Rectal smooth muscle tissue (tissue), 1 donor: ENCODE results near the gene ERN2.
A peak's percentile ranks its signal among the peaks of the same experiment; 100 is the strongest.

Source experiments
- H3K27ac ChIP-seq: one replicate; pipeline ENCODE4 v1.7.0; 2013; ENCODE audit warnings: low read depth, low read length, inconsistent platforms
- H3K27me3 ChIP-seq: one replicate; pipeline ENCODE4 v1.7.0; 2013; ENCODE audit warnings: low read length; ENCODE audit not compliant: control insufficient read depth, insufficient read depth
- H3K36me3 ChIP-seq: one replicate; pipeline ENCODE4 v1.7.0; 2013; ENCODE audit warnings: low read length; ENCODE audit not compliant: control insufficient read depth, insufficient read depth
- H3K4me1 ChIP-seq: one replicate; pipeline ENCODE4 v1.7.0; 2013; ENCODE audit warnings: low read length; ENCODE audit not compliant: control insufficient read depth, insufficient read depth
- H3K4me3 ChIP-seq: one replicate; pipeline ENCODE4 v1.7.0; 2013; ENCODE audit warnings: low read length
- H3K9ac ChIP-seq: one replicate; pipeline ENCODE4 v1.7.0; 2013; ENCODE audit warnings: low read length

ERN2 gene

DNA sequence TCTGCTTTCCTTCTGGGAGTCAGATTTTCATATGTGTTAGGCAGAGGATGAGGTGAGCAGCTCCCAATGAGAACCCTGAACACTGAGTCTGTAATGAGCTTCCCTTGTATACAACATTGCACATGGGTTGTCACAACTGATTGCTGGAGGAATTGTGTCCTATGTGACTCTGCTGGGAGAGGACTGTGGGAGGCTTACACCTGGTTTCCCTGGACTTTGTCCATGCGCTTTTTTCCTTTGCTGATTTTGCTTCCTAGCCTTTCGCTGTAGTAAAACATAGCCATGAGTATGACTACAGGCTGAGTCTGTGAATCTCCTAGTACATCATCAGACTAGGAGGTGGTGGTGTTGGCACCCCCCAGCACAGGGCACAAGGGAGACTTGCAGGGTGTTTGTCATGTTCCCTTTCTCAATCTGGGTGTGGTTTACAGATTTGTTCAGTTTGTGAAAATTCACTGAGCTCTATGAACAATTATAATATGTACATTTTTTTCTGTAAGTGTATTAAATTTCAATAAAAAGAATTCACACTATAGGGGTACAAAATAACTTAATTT, 36.0 kb downstream of the ERN2 start:
- Histone ChIP-seq H3K4me1 (peaks cover 5% of the 10 kb centered on the region), H3K27me3 (no peaks in the 10 kb centered on the region), H3K27ac (no peak overlapping the region), H3K4me3 (no peak overlapping the region), H3K9ac (no peak overlapping the region), H3K36me3 (peaks cover 15% of the 10 kb centered on the region)

DNA sequence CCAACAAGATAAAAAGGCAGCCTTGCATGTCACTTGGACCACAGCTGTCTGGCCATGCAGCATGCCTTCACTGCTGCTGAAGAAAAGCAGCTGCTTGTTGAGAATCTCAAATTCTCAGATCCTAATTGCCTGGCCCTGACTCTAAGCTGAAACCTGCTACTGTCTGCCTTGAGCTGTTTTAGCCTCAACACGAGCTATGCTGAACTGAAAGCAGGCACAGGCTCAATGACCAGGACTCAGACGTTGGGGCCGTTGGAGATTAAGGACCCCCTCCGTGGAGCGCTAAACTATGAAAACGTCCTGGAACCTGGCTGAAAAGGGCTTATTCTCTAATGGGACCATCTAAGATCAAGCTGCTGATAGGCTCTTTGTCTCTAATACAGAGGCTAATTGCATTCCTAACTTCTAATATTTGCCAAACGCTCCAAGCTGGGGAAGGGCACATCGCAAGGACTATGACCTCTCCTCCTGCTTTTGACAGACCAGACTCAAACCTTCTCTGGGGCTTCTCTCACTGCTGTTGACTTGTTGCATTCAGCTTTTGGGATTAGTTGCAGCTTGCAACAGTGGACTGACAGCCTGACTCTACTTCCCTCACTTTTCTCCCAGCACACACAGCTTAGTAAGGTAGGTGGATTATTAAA, 38.9 kb downstream of the ERN2 start:
- H3K27ac ChIP-seq: no peak overlapping the region
- peaks cover 2% of the 10 kb centered on the region for H3K4me1 ChIP-seq
- no peak overlapping the region for H3K4me3 ChIP-seq
- H3K27me3 ChIP-seq: no peaks in the 10 kb centered on the region
- H3K36me3 ChIP-seq: peaks cover 14% of the 10 kb centered on the region
- no peak overlapping the region for H3K9ac ChIP-seq

DNA sequence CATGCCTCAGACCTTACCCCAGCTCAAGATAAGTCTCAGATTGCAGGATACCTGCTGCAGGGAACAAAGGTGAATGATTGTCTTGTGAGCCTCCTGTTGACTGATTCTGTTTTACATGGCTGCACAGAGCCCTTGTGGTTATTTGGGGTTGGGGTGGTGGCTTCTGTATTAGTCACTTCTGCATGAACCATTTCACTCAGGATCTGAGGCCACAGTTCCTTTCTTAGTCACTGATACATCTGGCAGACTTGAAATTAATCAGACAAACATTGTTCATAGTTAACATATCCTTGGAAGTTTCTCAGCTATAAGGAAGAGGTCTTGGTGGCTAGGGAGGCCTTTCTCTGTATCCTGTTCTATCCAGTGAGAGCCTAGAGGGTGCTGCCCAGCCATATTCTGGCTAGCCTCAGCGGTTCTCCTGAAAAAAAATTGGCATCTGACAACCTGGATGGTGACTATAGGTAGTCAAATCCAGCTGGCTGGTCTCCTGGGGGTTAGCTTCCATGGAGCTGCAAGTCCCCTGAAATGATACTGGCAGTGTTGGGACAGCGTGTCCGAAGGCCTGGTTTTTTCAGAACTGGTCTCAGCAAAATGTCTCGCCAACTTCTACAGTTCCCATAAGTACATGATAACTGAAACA, 42.8 kb downstream of the ERN2 start:
- Histone ChIP-seq H3K27me3 (no peaks in the 10 kb centered on the region), H3K27ac (no peak overlapping the region), H3K4me3 (no peak overlapping the region), H3K36me3 (peaks cover 24% of the 10 kb centered on the region), H3K4me1 (no peaks in the 10 kb centered on the region), H3K9ac (no peak overlapping the region)

DNA sequence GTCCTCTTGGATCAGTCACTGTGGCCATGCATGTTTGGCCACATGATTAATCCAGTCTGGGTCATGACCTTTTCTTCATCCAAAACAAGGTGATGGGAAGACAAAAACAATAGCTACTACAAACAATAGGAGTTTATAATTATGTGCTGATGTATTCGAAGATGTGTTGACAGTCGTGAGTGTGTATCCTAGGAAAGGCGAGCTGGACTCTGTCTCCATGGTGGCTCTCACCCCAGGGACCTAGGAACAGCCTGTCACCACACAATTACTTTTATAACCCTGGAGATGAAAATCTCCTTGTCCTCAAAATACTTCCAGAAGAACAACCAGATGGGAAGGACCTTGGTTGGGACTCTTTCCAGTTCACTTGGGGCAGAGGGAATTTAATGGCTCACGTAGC, 44.1 kb downstream of the ERN2 start:
- no peaks in the 10 kb centered on the region for H3K4me1 ChIP-seq
- H3K27ac ChIP-seq: no peak overlapping the region
- H3K9ac ChIP-seq: no peak overlapping the region
- no peaks in the 10 kb centered on the region for H3K27me3 ChIP-seq
- H3K36me3 ChIP-seq: peaks cover 26% of the 10 kb centered on the region
- no peak overlapping the region for H3K4me3 ChIP-seq

DNA sequence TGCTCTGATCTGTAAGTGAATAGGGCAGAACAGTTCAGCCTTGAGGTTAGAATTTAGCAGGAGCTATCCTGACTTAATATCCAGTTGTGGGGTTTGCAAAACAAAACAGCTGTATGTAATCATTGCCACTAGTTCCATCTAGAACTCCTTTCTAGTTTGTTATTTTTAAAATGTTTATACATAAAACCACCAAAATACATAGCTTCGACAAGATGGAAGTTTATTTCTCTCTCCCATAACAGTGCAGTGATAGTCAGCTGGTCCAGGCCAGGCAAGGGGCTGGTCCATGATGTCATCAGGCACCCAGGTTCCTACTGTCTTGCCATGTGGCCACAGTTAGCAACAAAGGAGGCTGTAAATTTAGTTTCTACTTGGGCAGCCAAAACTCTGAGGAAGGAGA, 44.8 kb downstream of the ERN2 start:
- no peaks in the 10 kb centered on the region for H3K4me1 ChIP-seq
- no peak overlapping the region for H3K27ac ChIP-seq
- peaks cover 26% of the 10 kb centered on the region for H3K36me3 ChIP-seq
- no peak overlapping the region for H3K9ac ChIP-seq
- no peak overlapping the region for H3K4me3 ChIP-seq
- no peaks in the 10 kb centered on the region for H3K27me3 ChIP-seq

DNA sequence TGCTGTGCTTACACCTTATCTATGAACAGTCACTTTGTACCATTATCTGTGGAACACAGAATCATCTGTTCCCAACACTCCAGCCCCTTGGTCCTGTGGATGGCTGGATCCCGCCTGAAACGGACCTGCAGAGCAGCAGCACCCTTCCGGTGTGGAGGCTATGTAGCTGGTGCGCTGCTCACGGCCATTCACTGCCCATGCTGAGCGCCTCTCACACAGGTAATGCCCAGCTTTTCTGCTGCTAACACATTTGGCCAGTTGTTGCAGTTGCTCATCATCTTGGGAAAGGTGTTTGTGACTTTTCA, 45.7 kb downstream of the ERN2 start:
- no peak overlapping the region for H3K27ac ChIP-seq
- peaks cover 31% of the 10 kb centered on the region for H3K36me3 ChIP-seq
- no peaks in the 10 kb centered on the region for H3K4me1 ChIP-seq
- H3K9ac ChIP-seq: no peak overlapping the region
- no peaks in the 10 kb centered on the region for H3K27me3 ChIP-seq
- H3K4me3 ChIP-seq: no peak overlapping the region

DNA sequence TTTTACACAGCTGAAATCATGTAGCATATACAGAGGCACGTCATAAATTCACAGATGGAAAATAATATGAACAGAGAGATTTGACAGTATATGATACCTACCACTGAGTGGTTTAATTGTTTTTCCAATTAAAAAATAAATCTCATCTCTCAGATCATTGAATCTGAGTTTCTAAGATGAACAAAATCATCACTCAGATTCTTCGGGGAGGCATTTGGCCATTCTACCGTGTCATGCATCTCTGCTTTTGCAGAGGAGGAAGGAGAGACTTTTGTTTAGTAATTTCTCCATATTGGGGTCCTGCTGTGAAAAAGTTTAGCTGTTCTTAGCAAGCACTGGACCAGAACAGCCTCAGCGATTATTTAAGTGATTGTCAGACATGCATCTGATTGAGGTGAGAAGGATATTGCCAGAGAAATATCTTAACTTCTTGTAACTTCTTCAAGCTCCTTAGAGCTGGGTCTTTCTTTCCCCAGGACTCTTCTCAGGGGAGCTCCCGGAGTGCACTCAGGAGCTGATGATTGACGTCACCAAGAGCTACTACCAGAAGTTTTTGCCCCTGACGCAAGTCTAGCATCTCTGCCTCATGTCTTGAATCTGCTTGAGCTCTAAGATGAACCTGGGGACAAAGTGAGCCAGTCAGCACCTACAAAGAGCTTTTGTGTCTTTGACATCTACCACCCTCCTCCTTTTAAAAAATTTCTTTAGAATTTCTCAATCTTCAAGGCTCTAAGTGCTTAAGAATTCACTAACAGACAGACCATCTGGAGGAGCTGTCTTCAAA, 46.3 kb downstream of the ERN2 start:
- Histone ChIP-seq H3K4me3 (no peak overlapping the region), H3K36me3 (peaks cover 34% of the 10 kb centered on the region), H3K4me1 (no peaks in the 10 kb centered on the region), H3K27me3 (no peaks in the 10 kb centered on the region), H3K9ac (no peak overlapping the region), H3K27ac (no peak overlapping the region)

DNA sequence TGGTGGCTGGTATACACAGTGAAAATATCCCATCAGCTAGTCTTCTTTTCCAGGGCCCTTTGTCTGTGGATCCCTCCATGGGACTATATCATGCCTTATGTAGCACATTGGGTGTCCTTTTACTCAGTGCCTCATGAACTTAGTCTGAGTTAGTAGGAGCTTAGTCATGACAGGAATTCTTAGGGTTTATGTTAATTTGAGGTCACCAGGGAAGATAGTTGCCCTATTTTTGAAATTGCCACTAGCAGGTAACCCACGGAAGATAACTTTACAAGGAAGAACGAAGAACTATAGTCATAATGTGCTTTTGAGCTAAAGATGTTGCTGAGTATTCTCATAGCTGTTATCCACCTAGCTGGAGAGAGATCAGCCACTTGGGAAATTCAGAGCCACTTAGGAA, 49.1 kb downstream of the ERN2 start:
- no peak overlapping the region for H3K4me3 ChIP-seq
- H3K36me3 ChIP-seq: peaks cover 37% of the 10 kb centered on the region
- no peak overlapping the region for H3K27ac ChIP-seq
- H3K4me1 ChIP-seq: no peaks in the 10 kb centered on the region
- no peak overlapping the region for H3K9ac ChIP-seq
- H3K27me3 ChIP-seq: no peaks in the 10 kb centered on the region

DNA sequence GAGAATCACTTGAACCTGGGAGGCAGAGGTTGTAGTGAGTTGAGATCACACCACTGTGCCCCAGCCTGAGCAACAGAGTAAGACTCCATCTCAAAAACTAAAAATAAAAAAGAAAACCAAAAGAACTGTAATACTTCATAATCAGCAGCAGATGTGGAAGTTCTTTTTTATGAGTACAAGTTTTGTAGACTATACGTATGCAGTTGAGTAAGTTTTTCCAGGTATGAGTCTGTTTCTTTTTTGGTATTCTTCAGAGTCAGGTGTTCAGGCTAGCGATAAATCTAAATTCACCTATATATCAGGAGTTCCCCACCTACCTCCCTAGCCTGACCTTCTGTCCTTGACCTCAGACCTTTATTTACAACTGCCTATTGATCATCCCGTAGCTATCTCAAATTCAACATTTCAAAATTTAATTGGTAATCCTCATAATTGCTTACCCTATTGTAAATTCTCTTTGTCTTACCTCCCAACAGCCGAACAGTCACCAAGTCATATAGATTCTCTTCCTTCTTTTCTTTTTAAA, 61.0 kb downstream of the ERN2 start:
- no peak overlapping the region for H3K9ac ChIP-seq
- H3K27me3 ChIP-seq: no peaks in the 10 kb centered on the region
- no peaks in the 10 kb centered on the region for H3K4me1 ChIP-seq
- no peak overlapping the region for H3K27ac ChIP-seq
- peaks cover 3% of the 10 kb centered on the region for H3K36me3 ChIP-seq
- H3K4me3 ChIP-seq: no peak overlapping the region

DNA sequence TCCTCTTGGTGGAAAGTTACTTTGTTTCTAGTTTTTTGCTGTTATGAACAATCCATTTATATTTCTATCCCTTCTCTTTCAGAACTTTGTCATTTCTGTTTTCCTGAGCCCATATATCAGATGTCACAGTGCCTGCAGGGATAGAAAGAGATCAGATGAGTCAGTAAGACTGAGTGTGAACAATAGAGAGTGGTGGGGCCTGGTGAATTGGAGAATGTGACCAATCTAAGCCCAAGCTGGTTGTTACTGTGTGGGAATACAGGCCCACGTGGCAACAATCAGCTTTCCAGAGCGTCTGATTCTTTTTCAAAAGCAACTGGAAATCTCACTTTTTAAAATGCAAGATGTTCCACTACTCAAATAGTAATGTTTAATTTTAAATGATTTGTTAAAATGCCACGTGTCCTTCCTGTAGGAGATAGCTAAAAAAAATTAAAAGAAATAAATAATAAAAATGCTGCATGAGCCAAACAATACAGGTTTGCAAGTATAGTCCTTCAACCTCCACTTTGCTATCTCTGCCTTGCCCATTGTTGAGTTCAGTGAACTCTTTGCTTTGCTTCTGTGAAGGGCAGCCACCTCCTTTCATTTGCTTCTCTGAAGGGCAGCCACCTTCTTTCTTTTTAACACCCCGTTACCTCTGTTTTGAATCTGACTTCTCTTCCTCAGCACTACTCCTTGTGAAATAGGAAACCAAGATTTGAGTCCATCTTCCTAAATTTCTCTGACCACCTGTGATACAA, 62.2 kb downstream of the ERN2 start:
- H3K9ac ChIP-seq: no peak overlapping the region
- H3K4me1 ChIP-seq: no peaks in the 10 kb centered on the region
- peaks cover 3% of the 10 kb centered on the region for H3K36me3 ChIP-seq
- no peaks in the 10 kb centered on the region for H3K27me3 ChIP-seq
- H3K27ac ChIP-seq: no peak overlapping the region
- no peak overlapping the region for H3K4me3 ChIP-seq

DNA sequence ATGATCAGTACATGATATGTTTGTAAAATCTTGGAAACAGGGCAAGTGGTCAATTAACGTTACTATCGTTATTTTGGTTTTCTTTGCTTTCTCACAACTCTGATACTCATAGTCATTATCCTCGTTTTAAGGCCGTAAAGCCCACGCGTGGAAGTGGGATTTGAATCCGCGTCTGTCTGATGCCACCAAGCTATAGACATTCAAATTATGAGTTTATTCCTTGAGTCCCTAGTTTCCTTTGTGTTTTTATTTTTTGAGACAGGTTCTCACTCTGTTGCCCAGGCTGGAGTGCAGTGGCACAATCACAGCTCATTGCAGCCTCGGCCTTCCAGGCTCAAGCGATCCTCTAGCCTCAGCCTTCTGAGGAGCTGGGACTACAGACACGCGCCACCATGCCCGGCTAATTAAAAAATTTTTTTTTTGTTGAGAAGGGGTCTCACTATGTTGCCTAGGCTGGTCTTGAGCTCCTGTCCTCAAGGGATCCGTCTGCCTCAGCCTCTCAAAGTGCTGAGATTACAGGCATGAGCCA, 70.7 kb downstream of the ERN2 start:
- H3K36me3 ChIP-seq: peaks cover 2% of the 10 kb centered on the region
- no peak overlapping the region for H3K27ac ChIP-seq
- H3K4me1 ChIP-seq: peaks cover 3% of the 10 kb centered on the region
- no peaks in the 10 kb centered on the region for H3K27me3 ChIP-seq
- H3K9ac ChIP-seq: no peak overlapping the region
- peak overlapping the region; percentile 98 for H3K4me3 ChIP-seq
